Embryonic facial prominence (tissue), 1 donor: ENCODE data around the gene SCAND1.
"Not testable (repeated sequence)": the region's sequence is repeated elsewhere in the genome, so short reads cannot be mapped to it uniquely, and the experiment has no call there.

Experiments
- DNase-seq: peaks from one replicate; pipeline ENCODE4 v3.0.0-alpha.2; 2016; ENCODE audit errors: extremely low spot score

Gene SCAND1

DNA sequence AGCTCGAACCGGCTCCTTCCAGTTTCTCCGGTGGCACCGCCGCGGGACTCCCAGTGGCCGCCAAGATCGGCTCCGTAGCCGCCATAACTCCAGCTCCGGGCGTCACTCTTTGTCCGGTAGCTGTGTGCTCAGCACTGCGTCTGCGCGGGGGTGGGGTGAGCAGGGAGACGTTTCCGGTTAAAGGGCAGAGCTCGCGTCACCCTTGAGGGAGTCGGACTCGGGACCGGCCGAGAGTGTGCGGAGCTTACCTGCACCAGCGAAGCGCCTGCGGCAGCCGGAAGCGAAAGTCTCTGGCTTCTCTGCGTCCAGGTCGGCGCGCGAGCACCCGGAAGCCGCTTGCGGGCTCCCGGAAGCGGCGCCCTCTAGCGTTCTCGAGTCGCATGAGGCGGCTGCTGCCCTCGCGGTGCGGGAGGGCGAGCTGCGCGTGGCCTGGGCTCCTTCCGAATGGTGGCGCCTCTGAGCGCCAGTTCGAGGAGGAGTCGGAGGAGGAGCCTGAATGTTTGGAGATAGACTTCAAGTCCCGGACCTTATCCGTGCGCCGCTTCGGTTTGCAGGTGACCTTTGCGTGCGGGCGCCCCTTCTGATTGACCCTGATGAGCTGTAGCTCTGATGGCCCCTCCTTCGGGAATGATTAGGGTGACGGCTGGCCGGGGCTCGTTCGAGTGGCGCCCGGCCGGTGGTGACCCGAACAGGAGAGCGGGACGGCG lies at the start of gene SCAND1:
TSS of gene SCAND1 (minus strand) at position 303 of the 707 bp plus-strand sequence. CDS start at position 85, 218 bp downstream.
- DNase-seq: peak; percentile 94

DNA sequence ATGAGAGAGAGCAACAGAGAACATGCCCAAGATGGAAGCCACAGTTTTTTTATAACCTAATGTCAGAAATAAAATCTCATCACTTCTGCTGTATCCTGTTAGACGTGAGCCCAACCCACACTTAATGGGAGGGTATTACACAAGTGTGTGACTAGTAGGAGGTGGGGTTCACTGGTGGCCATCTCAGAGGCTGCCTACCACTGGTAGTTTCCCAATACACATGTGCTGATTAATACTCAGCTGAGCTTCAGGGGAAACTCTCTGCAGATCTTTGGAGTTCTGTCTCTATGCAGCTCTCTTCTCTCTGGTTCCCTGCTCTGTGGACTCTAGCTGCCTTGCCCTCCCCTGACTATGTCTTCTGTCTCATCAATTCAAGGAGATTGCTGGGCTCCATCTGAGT lies 49.7 kb upstream of the SCAND1 start:
- no peak for DNase-seq

DNA sequence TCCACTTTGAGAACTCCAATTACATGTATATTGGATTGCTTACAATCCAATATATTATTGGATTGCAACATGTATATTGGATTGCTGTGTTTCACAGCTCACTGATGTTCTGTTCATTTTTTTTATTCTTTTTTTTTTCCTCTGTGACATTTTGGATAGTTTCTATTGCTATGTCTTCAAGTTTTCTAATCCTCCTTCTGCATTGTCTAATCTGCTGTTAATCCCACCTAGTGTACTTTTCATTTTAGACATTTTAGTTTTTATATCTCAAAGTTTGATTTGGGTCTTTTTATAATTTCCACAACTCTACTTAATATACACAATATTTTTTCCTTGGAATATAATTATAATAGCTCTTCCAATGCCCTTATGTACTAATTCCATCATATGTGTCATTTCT lies 48.6 kb upstream of the SCAND1 start:
- DNase-seq: no peak

DNA sequence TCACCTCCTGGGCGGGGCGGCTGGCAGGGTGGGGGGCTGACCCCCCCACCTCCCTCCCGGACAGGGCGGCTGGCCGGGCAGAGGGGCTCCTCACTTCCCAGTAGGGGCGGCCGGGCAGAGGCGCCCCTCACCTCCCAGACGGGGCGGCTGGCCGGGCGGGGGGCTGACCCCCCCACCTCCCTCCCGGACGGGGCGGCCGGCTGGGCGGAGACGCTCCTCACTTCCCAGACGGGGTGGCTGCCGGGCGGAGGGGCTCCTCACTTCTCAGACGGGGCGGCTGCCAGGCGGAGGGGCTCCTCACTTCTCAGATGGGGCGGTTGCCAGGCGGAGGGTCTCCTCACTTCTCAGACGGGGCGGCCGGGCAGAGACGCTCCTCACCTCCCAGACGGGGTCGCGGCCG lies 47.0 kb upstream of the SCAND1 start:
- DNase-seq: not testable (repeated sequence)

DNA sequence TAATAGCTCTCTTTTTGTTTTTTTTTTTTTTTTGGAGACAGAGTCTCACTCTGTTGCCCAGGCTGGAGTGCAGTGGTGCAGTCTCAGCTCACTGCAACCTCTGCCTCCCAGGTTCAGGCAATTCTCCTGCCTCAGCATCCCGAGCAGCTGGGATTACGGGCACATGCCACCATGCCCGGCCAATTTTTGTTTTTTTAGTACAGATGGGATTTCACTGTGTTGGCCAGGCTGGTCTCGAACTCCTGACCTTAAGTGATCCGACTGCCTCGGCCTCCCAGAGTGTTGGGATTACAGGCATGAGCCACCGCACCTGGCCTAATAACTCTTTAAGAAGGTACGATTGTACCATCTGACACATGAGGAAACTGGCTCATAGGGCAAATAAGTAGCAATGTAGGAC lies 42.2 kb upstream of the SCAND1 start:
- DNase-seq: not testable (repeated sequence)

DNA sequence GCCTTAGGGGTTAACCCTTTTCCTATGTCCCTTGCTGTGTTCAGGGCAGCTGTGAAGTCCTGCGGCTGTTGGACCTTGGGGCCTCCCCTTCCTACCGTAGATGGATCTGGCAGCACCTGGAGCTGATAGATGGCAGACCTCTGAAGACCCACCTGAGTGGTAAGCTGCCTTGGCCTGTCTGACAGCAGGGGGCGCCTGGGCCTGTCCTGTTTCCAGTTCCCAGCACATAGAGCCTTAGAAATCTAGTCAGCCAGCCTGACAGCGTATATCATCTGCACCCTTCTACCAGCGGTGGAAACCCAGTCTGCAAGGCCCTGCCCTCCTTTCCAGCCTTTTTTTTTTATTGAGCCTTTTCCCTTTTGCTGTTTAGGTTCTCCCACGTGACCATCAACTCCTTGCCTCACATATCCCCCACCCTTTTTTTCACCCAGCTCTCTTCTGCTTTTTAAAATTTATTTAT lies 40.7 kb upstream of the SCAND1 start:
- no peak for DNase-seq

DNA sequence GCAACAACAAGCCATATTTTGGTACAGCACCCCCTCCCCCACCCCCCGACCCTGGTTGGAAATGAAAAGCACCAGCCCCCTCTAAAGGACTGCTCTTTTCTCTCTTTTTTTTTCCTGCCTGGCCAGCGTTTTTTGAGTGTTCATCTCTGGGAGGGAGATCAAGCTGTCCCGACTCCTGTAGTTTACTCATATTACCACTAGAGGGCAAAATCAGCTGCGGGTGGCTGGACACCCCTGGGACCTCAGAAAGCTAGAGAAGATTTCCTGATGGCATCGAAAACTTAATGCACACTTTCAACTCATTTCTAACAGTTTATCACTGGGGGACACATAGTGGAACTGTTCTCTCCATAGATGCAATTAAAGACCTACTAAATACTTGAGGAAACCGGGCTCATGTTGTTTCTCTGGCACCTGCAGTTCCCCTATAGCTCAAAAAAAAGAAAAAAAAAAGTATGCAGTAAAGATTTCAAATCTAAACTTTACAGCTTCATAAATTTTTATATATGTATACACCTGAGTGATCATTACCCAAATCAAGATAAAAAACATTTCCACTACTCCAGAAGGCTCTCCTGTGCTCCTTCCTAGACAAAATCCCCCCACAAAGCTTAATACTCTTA lies 38.5 kb upstream of the SCAND1 start:
- peak; percentile 30 for DNase-seq

DNA sequence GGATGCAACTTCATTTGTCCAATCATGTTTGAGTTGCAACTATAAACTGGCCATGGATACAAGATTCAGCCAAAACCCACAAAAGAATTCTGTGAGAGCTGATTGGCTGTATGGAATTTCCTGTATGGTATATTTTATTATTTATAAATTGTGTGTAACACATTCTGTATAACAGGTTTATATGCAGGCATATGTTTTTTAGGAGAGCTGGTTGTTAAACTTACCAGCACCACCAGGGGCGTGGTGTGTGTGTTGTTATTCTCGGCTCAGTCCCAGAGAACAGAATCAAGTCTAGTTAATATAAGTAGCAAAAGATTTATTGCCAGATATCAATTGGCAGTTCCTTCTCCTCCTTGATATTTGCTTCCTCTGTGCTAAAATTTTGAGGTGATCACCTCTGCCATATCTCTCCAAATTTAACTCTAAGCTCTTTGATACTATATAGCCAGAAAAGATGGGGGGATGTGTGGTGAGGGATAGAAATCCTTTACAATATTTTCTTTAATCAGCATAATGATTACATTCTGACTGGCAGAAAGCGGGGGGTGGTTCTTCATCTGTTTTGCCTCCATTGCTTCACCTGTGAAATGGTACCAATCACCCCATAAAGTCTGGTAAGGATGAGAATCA lies 37.0 kb upstream of the SCAND1 start:
- no peak for DNase-seq

DNA sequence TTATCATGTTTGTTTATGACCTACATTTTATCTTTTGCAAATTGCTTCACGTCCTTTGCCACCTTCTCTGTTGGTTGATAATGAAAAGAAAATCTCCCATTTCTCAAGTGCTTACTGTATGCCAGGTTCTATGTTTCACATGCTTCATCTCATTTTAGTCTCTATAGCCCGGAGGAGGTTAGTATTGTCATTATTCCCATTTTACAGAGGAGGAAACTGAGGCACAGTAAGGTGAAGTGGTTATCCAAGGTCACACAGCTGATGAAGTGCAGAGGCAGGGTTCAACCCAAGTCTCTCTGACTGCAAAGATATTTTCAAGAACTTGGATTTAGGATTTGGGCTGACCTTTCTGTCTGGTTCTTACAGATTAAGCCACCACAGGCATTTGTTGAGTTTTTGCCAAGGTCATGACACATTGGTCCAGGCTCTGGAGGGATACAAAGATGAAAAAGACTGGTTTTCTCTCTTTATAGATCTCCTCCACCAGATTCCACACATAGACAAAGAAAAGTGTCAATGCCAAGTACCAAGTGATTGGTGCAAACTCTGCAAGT lies 34.7 kb upstream of the SCAND1 start:
- no peak for DNase-seq

DNA sequence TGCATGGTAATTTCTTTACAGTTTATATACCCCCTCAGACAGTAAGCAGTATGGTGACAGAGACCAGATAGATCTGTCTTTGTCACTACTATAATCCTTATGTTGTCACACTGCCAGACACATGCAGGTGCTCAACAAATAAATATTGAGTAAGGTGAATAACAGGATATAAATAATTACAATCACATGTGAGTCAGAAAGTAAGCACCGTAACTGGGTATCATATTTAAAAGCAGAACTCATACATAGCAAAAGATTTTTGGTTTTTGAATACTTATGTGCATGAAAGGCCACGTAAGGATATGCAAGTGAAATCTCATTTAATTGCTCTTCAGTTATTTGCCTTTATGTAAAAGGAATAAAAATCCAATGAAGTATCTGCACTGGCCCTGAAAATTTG lies 31.5 kb upstream of the SCAND1 start:
- DNase-seq: no peak

DNA sequence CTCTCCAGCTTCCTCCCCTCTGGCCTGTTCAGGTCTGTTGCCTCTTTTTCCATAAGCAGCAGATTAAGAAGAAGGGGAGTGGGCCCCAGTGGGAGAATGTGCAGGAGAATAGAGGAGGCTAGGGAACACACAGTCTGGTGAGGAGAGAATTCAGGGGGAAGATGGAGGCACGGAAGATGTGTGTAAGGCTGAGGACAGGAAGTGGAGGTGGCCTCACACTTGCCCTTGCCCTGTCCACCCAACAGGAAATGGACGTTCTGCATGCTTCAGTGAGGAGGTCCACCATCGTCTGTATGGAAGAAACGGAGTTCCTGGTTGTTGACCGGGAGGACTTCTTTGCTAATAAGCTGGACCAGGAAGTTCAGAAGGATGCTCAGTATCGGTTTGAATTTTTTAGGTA lies 30.1 kb upstream of the SCAND1 start:
- DNase-seq: no peak

DNA sequence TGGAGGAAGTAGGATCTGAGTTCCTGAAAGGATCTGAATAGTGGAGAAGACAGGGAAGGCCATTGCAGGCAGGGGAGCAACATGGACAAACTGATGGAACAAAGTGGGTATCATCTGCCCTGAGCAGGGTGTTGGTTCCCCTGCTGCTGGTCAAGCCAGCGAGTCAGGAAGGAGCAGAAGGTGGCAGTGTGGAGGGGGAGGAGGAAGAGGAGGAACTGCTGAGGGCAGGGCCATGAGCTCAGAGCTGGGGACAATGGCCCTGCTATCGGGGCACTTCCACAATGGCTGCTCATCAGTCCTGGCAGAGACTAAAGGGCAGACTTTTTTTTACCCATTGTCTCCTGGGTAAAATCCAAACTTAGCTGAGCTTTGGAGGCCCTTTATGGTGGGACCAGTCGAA lies 27.7 kb upstream of the SCAND1 start:
- no peak for DNase-seq

DNA sequence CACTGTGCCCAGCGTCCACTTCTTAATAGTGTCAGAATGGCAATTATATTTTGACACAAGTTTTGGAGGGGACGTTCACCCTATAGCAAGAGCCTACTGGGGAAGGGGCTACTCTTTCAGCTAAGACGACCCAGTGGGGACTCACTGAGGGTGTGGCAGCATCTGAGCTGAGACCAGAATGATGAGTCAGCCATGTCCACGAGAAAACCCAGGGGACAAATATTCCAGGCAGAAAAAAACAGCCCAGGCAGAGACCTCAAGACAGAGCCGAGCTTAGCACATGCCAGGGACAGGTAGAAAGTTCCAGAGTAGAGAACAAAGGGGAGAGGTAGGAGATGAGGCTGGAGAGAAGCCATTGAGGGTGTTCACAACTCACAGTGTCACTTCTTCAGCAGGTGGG lies 25.2 kb upstream of the SCAND1 start:
- no peak for DNase-seq

DNA sequence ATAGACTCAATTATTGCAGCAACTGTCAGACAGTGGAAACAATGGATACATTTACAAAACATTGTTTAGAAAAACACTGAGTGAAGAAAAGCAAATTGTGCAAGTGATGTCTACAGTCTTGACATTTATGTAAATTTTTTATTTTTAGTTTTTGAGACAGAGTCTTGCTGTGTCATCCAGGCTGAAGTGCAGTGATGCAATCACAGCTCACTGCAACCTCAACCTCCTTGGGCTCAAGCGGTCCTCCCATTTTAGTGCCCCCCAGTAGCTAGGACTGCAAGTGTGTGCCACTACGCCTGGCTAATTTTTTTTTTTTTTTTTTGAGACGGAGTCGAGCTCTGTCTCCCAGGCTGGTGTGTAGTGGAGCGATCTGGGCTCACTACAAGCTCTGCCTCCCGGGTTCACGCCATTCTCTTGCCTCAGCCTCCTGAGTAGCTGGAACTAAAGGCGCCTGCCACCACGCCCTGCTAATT lies 23.8 kb upstream of the SCAND1 start:
- no peak for DNase-seq

DNA sequence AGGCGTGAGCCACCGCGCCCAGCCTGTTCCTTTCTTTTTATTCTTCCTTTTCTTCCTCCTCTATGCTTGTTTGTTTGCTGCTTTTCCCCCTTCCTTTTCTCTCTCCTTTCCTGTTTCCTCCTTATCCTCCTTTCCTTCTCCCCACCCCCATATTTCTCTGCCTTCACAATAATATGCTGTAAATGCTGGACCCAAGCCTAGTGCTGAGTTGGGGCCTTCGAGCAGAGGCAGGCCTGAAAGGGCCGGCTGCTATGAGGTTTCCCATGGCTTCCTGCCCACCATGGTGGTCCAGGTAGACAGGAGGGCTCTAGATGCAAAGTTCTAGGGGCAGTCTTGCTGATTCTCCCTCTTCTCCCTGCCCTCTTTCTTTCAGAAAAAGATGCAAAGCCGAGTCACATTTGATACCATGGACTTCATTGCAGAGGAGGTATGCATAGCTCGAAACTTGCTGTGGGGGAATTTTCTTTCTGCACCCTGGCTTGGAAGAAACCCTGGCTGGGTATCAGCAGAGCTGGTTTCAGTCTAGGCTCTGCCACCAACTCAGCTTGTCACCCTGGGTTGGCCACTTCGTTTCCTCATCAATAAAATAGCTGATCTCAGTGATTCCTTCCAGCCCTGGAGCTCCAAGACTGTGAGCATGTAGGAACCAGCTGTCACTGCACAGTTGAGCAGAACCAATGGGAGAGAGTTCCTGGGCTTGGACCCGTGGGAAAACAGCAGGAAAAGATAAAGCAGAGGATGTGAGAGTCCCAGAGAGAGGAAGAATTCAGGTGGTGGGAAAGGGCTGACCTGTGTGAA lies 21.5 kb upstream of the SCAND1 start:
- DNase-seq: no peak

DNA sequence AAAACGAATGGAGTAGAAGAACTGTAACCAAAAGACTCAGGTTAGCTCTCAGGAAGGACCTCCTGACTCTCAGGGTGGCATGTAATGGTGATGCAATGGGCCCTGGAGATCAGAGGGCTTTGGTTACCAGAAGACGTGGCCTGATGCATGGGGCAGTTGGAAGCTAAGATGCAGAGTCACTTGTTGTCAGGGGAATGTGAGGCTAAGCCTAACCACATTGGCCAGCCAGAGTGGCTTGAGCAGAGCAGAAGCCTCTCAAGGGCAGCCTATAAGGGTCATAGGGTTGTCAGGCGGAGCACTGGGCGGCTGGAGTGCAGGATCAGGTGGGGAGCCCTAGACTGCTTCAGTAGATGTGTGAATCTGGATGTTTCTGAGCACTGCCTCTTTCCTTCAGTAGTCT lies 20.0 kb upstream of the SCAND1 start:
- DNase-seq: no peak

DNA sequence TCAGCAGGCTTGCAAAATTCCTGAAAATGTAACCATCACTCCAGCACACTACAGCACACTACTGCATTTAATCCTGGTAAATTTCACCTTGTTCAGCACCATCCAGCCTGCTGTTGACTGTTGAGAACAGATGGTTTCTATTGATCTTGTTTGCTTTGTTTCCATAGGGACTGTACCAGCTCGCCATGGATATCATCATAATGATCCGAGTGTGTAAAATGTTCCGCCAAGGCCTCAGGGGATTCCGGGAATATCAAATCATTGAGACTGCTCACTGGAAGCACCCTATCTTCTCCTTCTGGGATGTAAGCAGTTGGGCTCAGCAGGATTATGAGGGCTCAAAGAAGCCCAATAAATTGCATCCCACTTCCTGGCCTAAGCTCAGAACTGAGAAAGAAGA lies 18.2 kb upstream of the SCAND1 start:
- DNase-seq: no peak

DNA sequence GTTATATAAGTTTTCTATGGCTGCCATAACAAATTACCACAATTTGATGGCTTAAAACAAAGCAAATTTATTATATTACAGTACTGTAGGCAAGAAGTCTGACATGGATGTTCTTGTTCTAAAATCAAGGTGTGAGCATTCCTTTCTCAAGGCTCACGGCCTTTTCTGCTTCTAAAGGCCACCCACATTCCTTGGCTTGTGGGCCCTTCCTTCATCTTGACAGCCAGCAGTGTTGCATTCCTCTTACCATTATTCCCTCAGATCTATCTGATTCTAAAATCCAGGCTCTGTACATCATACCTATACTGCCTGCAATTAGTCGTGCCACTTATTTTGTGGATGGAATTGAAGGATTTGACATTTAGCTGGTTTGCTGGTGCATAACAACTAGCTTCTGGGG lies 17.7 kb upstream of the SCAND1 start:
- DNase-seq: no peak

DNA sequence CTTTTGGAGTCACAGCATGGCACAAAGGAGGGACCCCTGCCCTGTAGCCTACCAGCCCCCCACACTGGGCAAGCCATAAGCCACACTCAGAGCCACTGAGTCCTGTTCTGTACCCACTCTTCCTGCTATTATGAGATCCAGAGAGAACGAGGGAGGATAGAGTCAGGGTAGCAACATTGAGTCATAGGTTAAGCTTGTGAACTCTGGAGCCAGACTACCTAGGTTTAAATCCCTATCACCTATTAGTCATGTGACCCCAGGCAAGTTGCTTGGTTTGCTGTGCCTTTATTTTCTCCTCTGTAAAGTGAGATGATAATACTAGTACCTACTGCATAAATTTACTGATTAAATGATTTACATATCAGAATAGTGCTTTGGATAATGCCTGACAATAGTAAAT lies 14.6 kb upstream of the SCAND1 start:
- no peak for DNase-seq

DNA sequence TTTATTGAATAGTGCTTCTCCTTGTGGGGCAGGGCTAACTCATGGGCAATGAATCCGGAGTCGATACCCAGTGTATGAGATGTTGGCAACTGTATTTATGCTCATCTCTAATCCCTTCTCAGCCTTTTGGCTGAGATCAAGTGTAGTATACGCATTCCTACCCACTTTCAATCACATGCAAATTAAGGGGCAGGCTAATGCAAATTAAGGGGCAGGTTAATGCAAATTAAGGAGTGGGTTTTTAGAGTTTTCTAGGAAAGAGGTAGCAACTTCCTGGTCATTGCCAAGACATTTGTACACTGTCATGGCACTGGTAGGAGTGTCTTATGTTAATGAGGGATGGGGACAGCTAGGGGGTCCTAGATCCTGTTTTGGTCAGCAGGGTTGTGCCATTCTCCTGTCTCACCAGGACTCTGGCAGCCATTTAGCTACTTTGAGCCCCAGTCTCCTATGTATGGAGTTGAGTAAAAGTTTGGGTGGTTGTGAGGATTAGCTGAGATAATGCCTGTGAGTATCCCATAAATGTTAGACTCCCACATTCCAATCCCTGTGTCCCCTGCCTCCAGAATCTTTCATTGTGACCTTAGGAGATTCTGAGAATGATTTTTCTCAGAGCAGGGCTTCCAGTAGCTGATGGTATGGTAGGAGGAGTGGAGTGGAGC lies 13.8 kb upstream of the SCAND1 start, which contains the start of gene CNBD2:
TSS of gene CNBD2 (plus strand) at position 612 of the 662 bp plus-strand sequence. CDS start 173 bp downstream, outside the sequence.
- DNase-seq: no peak

DNA sequence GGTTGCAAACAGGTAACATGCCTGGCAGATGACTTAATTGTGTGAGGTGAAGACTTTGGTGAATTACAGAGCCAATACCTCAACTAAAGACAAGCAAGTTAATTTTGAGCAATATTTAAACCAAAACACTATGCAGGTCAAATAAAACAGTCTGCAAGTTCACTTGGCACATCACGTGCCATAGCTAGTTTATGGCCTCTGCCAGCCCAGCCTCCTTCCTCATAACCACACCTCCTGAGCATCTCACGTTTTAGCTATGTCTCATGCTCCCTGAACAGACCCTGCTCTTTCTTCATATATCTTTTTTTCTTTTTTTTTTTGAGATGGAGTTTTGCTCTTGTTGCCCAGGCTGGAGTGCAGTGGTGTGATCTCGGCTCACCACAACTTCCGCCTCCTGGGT lies 9.6 kb upstream of the SCAND1 start:
- no peak for DNase-seq
